ENCODE data around the gene AK9. TPM values are rescaled to one million over a fixed set of nuclear protein-coding genes. Genes with fewer than 3 reads are reported as not detected.
"Not testable (repeated sequence)": the region's sequence is repeated elsewhere in the genome, so short reads cannot be mapped to it uniquely, and the experiment has no call there.

AK9 gene
- polyA plus RNA-seq, 2 of the 4 experiments (the other 2 are of a cell fraction), result 2.2 to 4.7 TPM

DNA sequence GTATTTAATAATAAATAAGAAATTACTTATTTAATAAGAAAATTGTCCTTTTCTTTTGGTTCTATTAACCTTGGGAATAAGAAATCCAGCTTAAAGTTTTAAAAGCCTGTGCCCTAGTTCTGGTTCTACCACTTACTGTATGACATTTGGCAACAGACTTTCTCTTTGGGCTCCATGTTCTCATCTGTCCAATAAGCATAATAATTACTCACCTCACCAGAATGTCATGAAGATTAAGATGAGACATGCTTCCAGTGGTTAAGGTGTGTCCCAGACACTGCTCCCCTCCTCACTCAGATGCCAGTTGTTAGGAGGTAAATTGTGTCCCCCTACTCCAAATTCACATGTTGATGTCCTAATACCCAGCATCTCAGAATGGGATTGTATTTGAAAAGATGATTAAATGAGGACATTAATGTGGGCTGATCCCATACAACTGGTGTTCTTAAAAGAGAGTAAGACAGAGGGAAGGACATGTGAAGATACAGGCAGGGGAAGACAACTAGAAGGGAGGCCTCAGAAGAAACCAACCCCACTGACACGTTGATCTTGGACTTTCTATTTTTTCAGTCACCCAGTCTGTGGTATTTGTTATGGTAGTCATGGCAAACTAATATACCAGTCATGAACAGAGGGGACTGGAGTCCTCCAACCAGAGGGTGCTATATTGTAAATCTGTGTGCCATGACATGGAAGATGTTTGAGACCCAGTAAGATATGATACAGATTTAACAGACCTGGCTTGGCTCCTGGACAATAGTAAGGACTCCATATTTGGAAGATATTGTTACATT lies 229.1 kb downstream of the AK9 start:
- POLR2A ChIA-PET, result no interaction called here

DNA sequence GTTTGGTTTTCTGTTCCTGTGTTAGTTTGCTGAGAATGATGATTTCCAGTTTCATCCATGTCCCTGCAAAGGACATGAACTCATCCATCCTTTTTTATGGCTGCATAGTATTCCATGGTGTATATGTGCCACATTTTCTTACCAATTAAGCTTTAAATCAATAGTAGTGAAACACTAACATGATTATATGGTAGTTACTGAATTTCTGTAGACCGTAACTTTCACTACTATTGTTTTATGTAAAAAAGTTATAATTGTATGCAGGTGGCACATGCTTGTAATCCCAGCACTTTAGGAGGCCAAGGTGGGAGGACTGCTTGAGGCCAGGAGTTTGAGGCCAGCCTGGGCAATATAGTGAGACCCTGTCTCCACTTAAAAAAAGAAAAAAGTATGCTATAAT lies 229.8 kb downstream of the AK9 start:
- FAIRE-seq; H3K9me3 ChIP-seq; H3K27ac ChIP-seq; DNase-seq (ENCODE audit: low read depth in 1 of 2, low spot score in 1 of 2); POLR2A ChIA-PET; H3K4me2 ChIP-seq; ATAC-seq; H3K4me3 ChIP-seq: not testable (repeated sequence)
- 89% methylated on average over 1 of the region's 1 CpG for WGBS (ENCODE audit: missing lambda C conversion rate)
- CTCF ChIA-PET, result interaction anchor here (1.4 kb wide), 1 partner anchor 77 kb away, joined by 3 read pairs; no protein-coding TSS in a partner anchor
- peaks cover 11% of the 10 kb centered on the region; the same call in 1 of the 3 replicates for H3K4me1 ChIP-seq

More for the DNA sequence above, 229.1 kb downstream of the AK9 start:
- Histone ChIP-seq H3K27ac (no peak overlapping the region), H3K4me2 (no peak overlapping the region), H3K4me1 (peaks cover 6% of the 10 kb centered on the region; the same call in 1 of the 3 replicates), H3K4me3 (no peak overlapping the region), H3K9me3 (no peaks in the 10 kb centered on the region)
- no peak for ATAC-seq
- no peak for DNase-seq (ENCODE audit: low read depth in 1 of 2, low spot score in 1 of 2)
- 44% methylated on average over 1 of the region's 1 CpG for WGBS (ENCODE audit: missing lambda C conversion rate)
- TF ChIP-seq, protein P1, sequence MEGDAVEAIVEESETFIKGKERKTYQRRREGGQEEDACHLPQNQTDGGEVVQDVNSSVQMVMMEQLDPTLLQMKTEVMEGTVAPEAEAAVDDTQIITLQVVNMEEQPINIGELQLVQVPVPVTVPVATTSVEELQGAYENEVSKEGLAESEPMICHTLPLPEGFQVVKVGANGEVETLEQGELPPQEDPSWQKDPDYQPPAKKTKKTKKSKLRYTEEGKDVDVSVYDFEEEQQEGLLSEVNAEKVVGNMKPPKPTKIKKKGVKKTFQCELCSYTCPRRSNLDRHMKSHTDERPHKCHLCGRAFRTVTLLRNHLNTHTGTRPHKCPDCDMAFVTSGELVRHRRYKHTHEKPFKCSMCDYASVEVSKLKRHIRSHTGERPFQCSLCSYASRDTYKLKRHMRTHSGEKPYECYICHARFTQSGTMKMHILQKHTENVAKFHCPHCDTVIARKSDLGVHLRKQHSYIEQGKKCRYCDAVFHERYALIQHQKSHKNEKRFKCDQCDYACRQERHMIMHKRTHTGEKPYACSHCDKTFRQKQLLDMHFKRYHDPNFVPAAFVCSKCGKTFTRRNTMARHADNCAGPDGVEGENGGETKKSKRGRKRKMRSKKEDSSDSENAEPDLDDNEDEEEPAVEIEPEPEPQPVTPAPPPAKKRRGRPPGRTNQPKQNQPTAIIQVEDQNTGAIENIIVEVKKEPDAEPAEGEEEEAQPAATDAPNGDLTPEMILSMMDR (IDR thresholded peaks at IDR 0.05), result no peak
- TF ChIP-seq POLR2AphosphoS2 (conservative IDR thresholded peaks at IDR 0.05; ENCODE audit: low read length) (no peak), NR3C1 (IDR thresholded peaks at IDR 0.05) (no peak), FOSL2 (IDR thresholded peaks at IDR 0.05) (no peak), FOSL2 (CRISPR knock-in tag; IDR thresholded peaks at IDR 0.05) (no peak), CHD4 (IDR thresholded peaks at IDR 0.05; ENCODE audit: borderline replicate concordance) (no peak), CBX8 (IDR thresholded peaks at IDR 0.05) (no peak)
- TF ChIP-seq, protein P2, sequence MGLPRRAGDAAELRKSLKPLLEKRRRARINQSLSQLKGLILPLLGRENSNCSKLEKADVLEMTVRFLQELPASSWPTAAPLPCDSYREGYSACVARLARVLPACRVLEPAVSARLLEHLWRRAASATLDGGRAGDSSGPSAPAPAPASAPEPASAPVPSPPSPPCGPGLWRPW (IDR thresholded peaks at IDR 0.05), result no peak
- TF ChIP-seq, protein P3, sequence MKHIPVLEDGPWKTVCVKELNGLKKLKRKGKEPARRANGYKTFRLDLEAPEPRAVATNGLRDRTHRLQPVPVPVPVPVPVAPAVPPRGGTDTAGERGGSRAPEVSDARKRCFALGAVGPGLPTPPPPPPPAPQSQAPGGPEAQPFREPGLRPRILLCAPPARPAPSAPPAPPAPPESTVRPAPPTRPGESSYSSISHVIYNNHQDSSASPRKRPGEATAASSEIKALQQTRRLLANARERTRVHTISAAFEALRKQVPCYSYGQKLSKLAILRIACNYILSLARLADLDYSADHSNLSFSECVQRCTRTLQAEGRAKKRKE (CRISPR knock-in tag; IDR thresholded peaks at IDR 0.05; ENCODE audit: low read depth), result no peak
- CTCF ChIA-PET, result no interaction called here
- FAIRE-seq, result no peak

DNA sequence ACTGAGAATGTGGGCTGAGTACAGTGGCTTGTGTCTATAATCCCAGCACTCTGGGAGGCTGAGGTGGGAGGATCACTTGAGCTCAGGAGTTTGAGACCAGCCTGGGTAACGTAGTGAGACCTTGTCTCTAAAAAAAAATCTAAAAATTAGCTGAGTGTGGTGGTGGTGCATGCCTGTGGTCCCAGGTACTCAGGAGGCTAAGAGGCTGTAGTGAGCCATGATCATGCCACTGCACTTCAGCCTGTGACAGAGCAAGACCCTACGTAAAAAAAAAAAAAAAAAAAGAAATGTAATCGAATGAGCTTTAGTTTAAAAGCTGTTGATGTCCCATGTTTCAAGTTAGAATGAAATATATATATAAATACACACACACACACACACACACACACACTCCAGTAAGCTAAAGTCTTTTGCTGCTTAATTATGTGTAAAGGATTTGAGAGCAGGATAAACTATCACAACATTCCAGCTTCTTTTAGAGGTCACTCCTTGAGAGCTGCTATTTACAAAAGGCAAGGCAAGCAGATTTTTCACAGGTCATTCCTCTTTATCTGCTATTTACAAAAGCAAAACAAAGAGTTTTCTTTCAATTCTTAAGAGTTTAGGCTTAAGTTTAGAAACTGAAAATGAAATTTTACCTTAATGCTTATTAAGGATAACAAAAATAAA lies 230.7 kb downstream of the AK9 start:
- DNase-seq (ENCODE audit: low read depth in 1 of 2, low spot score in 1 of 2), result no peak
- no peak for FAIRE-seq
- ATAC-seq, result no peak
- ChIA-PET POLR2A (interaction anchor here (1.1 kb wide), 1 partner anchor 19 kb away, joined by 3 read pairs; the partner anchor contains the start of gene SMPD2), CTCF (interaction anchor here (1.4 kb wide), 1 partner anchor 76 kb away, joined by 3 read pairs; no protein-coding TSS in a partner anchor)
- TF ChIP-seq, protein P1 (IDR thresholded peaks at IDR 0.05), result no peak
- TF ChIP-seq ZC3H11A (IDR thresholded peaks at IDR 0.05) (no peak), JUNB (IDR thresholded peaks at IDR 0.05) (no peak), CEBPB (IDR thresholded peaks at IDR 0.05) (no peak), EHMT2 (IDR thresholded peaks at IDR 0.05; ENCODE audit: low read depth) (no peak), POLR2AphosphoS2 (conservative IDR thresholded peaks at IDR 0.05; ENCODE audit: low read length) (no peak), TP53 (CRISPR knock-in tag; IDR thresholded peaks at IDR 0.05) (no peak), ZSCAN20 (CRISPR knock-in tag; IDR thresholded peaks at IDR 0.05) (no peak), HOXB13 (CRISPR knock-in tag; IDR thresholded peaks at IDR 0.05; ENCODE audit: low read depth) (no peak), RNF2 (IDR thresholded peaks at IDR 0.05; ENCODE audit: borderline replicate concordance, low read depth) (no peak)
- TF ChIP-seq, protein P4, sequence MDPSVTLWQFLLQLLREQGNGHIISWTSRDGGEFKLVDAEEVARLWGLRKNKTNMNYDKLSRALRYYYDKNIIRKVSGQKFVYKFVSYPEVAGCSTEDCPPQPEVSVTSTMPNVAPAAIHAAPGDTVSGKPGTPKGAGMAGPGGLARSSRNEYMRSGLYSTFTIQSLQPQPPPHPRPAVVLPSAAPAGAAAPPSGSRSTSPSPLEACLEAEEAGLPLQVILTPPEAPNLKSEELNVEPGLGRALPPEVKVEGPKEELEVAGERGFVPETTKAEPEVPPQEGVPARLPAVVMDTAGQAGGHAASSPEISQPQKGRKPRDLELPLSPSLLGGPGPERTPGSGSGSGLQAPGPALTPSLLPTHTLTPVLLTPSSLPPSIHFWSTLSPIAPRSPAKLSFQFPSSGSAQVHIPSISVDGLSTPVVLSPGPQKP (IDR thresholded peaks at IDR 0.05; ENCODE audit: low read depth, low read length), result no peak
- TF ChIP-seq, protein P5, sequence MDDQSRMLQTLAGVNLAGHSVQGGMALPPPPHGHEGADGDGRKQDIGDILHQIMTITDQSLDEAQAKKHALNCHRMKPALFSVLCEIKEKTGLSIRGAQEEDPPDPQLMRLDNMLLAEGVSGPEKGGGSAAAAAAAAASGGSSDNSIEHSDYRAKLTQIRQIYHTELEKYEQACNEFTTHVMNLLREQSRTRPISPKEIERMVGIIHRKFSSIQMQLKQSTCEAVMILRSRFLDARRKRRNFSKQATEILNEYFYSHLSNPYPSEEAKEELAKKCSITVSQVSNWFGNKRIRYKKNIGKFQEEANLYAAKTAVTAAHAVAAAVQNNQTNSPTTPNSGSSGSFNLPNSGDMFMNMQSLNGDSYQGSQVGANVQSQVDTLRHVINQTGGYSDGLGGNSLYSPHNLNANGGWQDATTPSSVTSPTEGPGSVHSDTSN (IDR thresholded peaks at IDR 0.05), result no peak
- TF ChIP-seq, protein P6, sequence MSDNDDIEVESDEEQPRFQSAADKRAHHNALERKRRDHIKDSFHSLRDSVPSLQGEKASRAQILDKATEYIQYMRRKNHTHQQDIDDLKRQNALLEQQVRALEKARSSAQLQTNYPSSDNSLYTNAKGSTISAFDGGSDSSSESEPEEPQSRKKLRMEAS (IDR thresholded peaks at IDR 0.05), result no peak
- no peak overlapping the region for H3K27ac ChIP-seq
- no peak overlapping the region for H3K4me3 ChIP-seq
- peaks cover 11% of the 10 kb centered on the region; the same call in 1 of the 3 replicates for H3K4me1 ChIP-seq
- H3K4me2 ChIP-seq, result no peak overlapping the region
- H3K9me3 ChIP-seq, result no peaks in the 10 kb centered on the region
- 84% methylated on average over 3 of the region's 3 CpGs for WGBS (ENCODE audit: missing lambda C conversion rate)

Data from A549 (cell line).